ENCODE results near the gene ZNF423.

The ZNF423 gene

DNA sequence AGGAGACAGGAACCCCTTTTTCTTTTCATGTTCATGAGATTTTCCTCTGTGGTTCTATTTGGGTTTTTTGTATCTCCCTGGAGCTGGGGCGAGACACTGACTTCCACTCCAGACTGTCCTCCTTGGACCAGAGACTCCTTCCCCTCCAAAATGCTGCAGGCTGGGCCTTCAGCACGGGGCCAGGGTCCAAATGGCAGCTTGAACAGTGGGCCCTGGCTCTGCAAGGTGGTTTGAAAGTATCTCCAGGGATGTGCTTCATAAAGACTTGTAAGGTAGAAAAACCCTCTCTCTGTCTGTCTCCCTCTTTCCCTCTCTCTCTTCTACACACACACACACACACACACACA is 236.1 kb downstream of the ZNF423 start:
- Histone ChIP-seq H3K27me3 (replicated peaks; ENCODE audit: insufficient read depth, low read length) (no peaks in the 10 kb centered on the region), H3K36me3 (replicated peaks; ENCODE audit: insufficient read depth, low read length) (no peaks in the 10 kb centered on the region), H2AFZ (ENCODE audit: low read length) (no peak overlapping the region), H3K4me1 (ENCODE audit: low read length) (no peaks in the 10 kb centered on the region), H3K9ac (ENCODE audit: low read length) (no peak overlapping the region), H3K27ac (ENCODE audit: low read length) (no peak overlapping the region), H3K4me3 (ENCODE audit: low read length) (no peak overlapping the region), H4K20me1 (ENCODE audit: insufficient read depth, low read length) (no peaks in the 10 kb centered on the region), H3F3A (ENCODE audit: insufficient read depth, low read length) (no peaks in the 10 kb centered on the region), H3K9me2 (replicated peaks; ENCODE audit: insufficient read depth, low read length) (no peaks in the 10 kb centered on the region), H3K79me2 (ENCODE audit: low read length) (no peaks in the 10 kb centered on the region), H3K9me3 (replicated peaks; ENCODE audit: insufficient read depth, low read length) (no peaks in the 10 kb centered on the region), H3K4me2 (ENCODE audit: low read depth, low read length) (no peak overlapping the region)
- TF ChIP-seq CTCF (IDR thresholded peaks at IDR 0.05; ENCODE audit: low read length) (no peak), EZH2phosphoT487 (IDR thresholded peaks at IDR 0.05; ENCODE audit: low read length) (no peak)
- no peak for DNase-seq

DNA sequence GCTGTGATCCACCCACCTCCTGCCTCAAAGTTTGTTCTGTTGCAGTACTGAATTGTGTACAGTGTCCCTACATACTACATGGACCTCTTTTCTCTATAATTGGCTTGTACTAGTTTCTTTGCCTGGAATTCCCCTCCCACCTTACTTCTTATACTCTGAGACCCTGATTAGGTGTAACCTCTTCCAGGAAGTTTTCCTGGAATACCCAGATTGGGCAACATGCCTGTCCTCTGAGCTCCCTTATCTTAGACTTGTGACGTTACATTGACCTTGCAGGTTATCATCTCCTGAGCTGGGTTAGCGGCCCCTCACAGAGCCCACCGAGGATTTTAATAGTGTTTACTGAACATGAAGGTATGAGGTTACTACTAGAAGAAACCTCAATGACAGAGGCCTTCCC is 237.0 kb downstream of the ZNF423 start:
- H3K27me3 ChIP-seq (replicated peaks; ENCODE audit: insufficient read depth, low read length) = no peaks in the 10 kb centered on the region
- no peak overlapping the region for H3K4me3 ChIP-seq (ENCODE audit: low read length)
- no peaks in the 10 kb centered on the region for H3K9me3 ChIP-seq (replicated peaks; ENCODE audit: insufficient read depth, low read length)
- no peak overlapping the region for H2AFZ ChIP-seq (ENCODE audit: low read length)
- no peak overlapping the region for H3K27ac ChIP-seq (ENCODE audit: low read length)
- TF ChIP-seq EZH2phosphoT487 (IDR thresholded peaks at IDR 0.05; ENCODE audit: low read length) (no peak), EZH2 (optimal IDR thresholded peaks at IDR 0.05; ENCODE audit: low read depth, low read length) (no peak)
- H3K79me2 ChIP-seq (ENCODE audit: low read length) = no peaks in the 10 kb centered on the region
- no peak overlapping the region for H3K4me2 ChIP-seq (ENCODE audit: low read depth, low read length)
- DNase-seq = no peak
- no peaks in the 10 kb centered on the region for H3K36me3 ChIP-seq (replicated peaks; ENCODE audit: insufficient read depth, low read length)
- H3F3A ChIP-seq (ENCODE audit: insufficient read depth, low read length) = no peaks in the 10 kb centered on the region
- no peak overlapping the region for H3K9ac ChIP-seq (ENCODE audit: low read length)
- H4K20me1 ChIP-seq (ENCODE audit: insufficient read depth, low read length) = no peaks in the 10 kb centered on the region
- no peaks in the 10 kb centered on the region for H3K4me1 ChIP-seq (ENCODE audit: low read length)
- no peaks in the 10 kb centered on the region for H3K9me2 ChIP-seq (replicated peaks; ENCODE audit: insufficient read depth, low read length)

GRCh38 chr16:49617710-49618330 is 238.1 kb downstream of the ZNF423 start:
- Histone ChIP-seq H4K20me1 (ENCODE audit: insufficient read depth, low read length) (no peaks in the 10 kb centered on the region), H3K4me3 (ENCODE audit: low read length) (no peak overlapping the region), H3K4me2 (ENCODE audit: low read depth, low read length) (no peak overlapping the region), H3F3A (ENCODE audit: insufficient read depth, low read length) (no peaks in the 10 kb centered on the region), H3K36me3 (replicated peaks; ENCODE audit: insufficient read depth, low read length) (no peaks in the 10 kb centered on the region), H3K27me3 (replicated peaks; ENCODE audit: insufficient read depth, low read length) (no peaks in the 10 kb centered on the region), H3K9me3 (replicated peaks; ENCODE audit: insufficient read depth, low read length) (no peaks in the 10 kb centered on the region), H2AFZ (ENCODE audit: low read length) (no peak overlapping the region), H3K27ac (ENCODE audit: low read length) (no peak overlapping the region), H3K4me1 (ENCODE audit: low read length) (no peaks in the 10 kb centered on the region), H3K9ac (ENCODE audit: low read length) (no peak overlapping the region), H3K9me2 (replicated peaks; ENCODE audit: insufficient read depth, low read length) (no peaks in the 10 kb centered on the region), H3K79me2 (ENCODE audit: low read length) (no peaks in the 10 kb centered on the region)
- no peak for DNase-seq
- TF ChIP-seq EZH2 (optimal IDR thresholded peaks at IDR 0.05; ENCODE audit: low read depth, low read length) (no peak), CTCF (IDR thresholded peaks at IDR 0.05; ENCODE audit: low read length) (no peak), EZH2phosphoT487 (IDR thresholded peaks at IDR 0.05; ENCODE audit: low read length) (no peak)

GRCh38 chr16:49617016-49617629 is 238.8 kb downstream of the ZNF423 start:
- no peak overlapping the region for H3K9ac ChIP-seq (ENCODE audit: low read length)
- no peaks in the 10 kb centered on the region for H4K20me1 ChIP-seq (ENCODE audit: insufficient read depth, low read length)
- TF ChIP-seq CTCF (IDR thresholded peaks at IDR 0.05; ENCODE audit: low read length) (no peak), EZH2 (optimal IDR thresholded peaks at IDR 0.05; ENCODE audit: low read depth, low read length) (no peak), EZH2phosphoT487 (IDR thresholded peaks at IDR 0.05; ENCODE audit: low read length) (no peak)
- no peaks in the 10 kb centered on the region for H3K9me3 ChIP-seq (replicated peaks; ENCODE audit: insufficient read depth, low read length)
- no peaks in the 10 kb centered on the region for H3K27me3 ChIP-seq (replicated peaks; ENCODE audit: insufficient read depth, low read length)
- no peaks in the 10 kb centered on the region for H3K79me2 ChIP-seq (ENCODE audit: low read length)
- no peaks in the 10 kb centered on the region for H3F3A ChIP-seq (ENCODE audit: insufficient read depth, low read length)
- no peak overlapping the region for H2AFZ ChIP-seq (ENCODE audit: low read length)
- H3K4me2 ChIP-seq (ENCODE audit: low read depth, low read length) = no peak overlapping the region
- H3K4me1 ChIP-seq (ENCODE audit: low read length) = no peaks in the 10 kb centered on the region
- H3K36me3 ChIP-seq (replicated peaks; ENCODE audit: insufficient read depth, low read length) = no peaks in the 10 kb centered on the region
- H3K9me2 ChIP-seq (replicated peaks; ENCODE audit: insufficient read depth, low read length) = no peaks in the 10 kb centered on the region
- no peak overlapping the region for H3K27ac ChIP-seq (ENCODE audit: low read length)
- no peak for DNase-seq
- H3K4me3 ChIP-seq (ENCODE audit: low read length) = no peak overlapping the region

Data from MM.1S (cell line).